Right lobe of liver (tissue), 6 donors: ENCODE data around the gene PAX2. TPM values are rescaled to one million over a fixed set of nuclear protein-coding genes. Genes with fewer than 3 reads are reported as not detected.

ENCODE experiments used
- ATAC-seq, 4 donors: fragments of 200-7000 bp; cut with Tn5 transposase; one replicate each; pipeline ENCODE4 v1.9.1; 2020; ENCODE audit warnings: mild to moderate bottlenecking in 4 of 4, moderate library complexity in 4 of 4
- DNase-seq, 3 donors: peaks; one replicate each; pipeline ENCODE4 v3.0.0-alpha.2; 2020
- H3K27ac ChIP-seq, 3 donors: fragments of 200-600 bp; one replicate each; pipeline ENCODE4 v1.8.0; 2022
- H3K27me3 ChIP-seq, 2 donors: fragments of 200-600 bp; one replicate each; pipeline ENCODE4 v1.8.0; 2022
- H3K36me3 ChIP-seq, 4 donors: fragments of 200-600 bp; sonication (generic) in 1 of 4; one replicate each; pipeline versions ENCODE4 v1.5.1 to v1.8.0; 2017 to 2022; ENCODE audit warnings: control low read depth in 1 of 4
- H3K4me1 ChIP-seq, 4 donors: fragments of 200-600 bp; sonication (generic) in 1 of 4; one replicate each; pipeline versions ENCODE4 v1.5.1 to v1.8.0; 2017 to 2022; ENCODE audit warnings: control low read depth in 1 of 4
- H3K4me3 ChIP-seq, 3 donors: fragments of 200-600 bp; one replicate each; pipeline ENCODE4 v1.8.0; 2022
- H3K9me3 ChIP-seq, 4 donors: fragments of 200-600 bp; sonication (generic) in 1 of 4; one replicate each; pipeline versions ENCODE4 v1.5.1 to v1.8.0; 2017 to 2022; ENCODE audit warnings: control low read depth in 1 of 4
- CTCF ChIP-seq, 4 donors: fragments of 200-600 bp in 3 of 4; fragments of 450-650 bp in 1 of 4; IDR thresholded peaks; one replicate each; pipeline versions ENCODE4 v1.5.1 to v1.8.0; 2016 to 2022; ENCODE audit warnings: antibody characterized with exemption in 4 of 4, mild to moderate bottlenecking in 2 of 4
- POLR2A ChIP-seq: fragments of 450-650 bp; IDR thresholded peaks from one replicate; pipeline ENCODE4 v1.6.1; 2017; ENCODE audit warnings: antibody characterized with exemption, mild to moderate bottlenecking
- WGBS: methylation state at CpG from one replicate; pipeline ENCODE4 v1.1.6; 2018; ENCODE audit warnings: low coverage, low lambda C conversion rate; ENCODE audit not compliant: insufficient coverage; ENCODE audit errors: missing lambda C conversion rate; 5-methylcytosine and 5-hydroxymethylcytosine counted together
- intact Hi-C, 2 donors: fragments of 100-400 bp; cut with DNase I; formaldehyde crosslinking; loops; one replicate each; pipeline versions ENCODE4 v1.11.2 to v1.14.1; 2022
- total RNA-seq, 6 experiments: library from RNA; depleted of rRNA in 2 of 6; stranded (reverse); fragments of >200 nt in 2 of 6; fragmentation: NEBNext Ultra II Directional in 3 of 6; extraction: Animal tissue kit (Norgen Biotek cat#: 25700) in 3 of 6; gene quantifications; one replicate each; pipeline versions ENCODE4 v1.1.0 to v1.2.4, GENCODE V29; 2016 to 2023
- donor health status: DM: no; HTN: yes; CAD: no.
- donor health status: DM: no; HTN: no; CAD: no.
- donor health status: DM: no; HTN: no; CAD: no.
- donor health status: DM: no; HTN: yes; CAD: no.
- donor health status: DM: no; HTN: yes; CAD: no.

Gene PAX2
- total RNA-seq, 6 experiments from 2014 or later: 0.24 TPM; not detected in 5

GRCh38 chr10:100872034-100872791, 126.8 kb downstream of the PAX2 start:
- intact Hi-C loops: loop anchor here in 1 of 2 donors (10.0 kb wide), 3 partner anchors 207 to 547 kb away; no protein-coding TSS in a partner anchor
- H3K27me3 ChIP-seq: no peaks in the 10 kb centered on the region

DNA sequence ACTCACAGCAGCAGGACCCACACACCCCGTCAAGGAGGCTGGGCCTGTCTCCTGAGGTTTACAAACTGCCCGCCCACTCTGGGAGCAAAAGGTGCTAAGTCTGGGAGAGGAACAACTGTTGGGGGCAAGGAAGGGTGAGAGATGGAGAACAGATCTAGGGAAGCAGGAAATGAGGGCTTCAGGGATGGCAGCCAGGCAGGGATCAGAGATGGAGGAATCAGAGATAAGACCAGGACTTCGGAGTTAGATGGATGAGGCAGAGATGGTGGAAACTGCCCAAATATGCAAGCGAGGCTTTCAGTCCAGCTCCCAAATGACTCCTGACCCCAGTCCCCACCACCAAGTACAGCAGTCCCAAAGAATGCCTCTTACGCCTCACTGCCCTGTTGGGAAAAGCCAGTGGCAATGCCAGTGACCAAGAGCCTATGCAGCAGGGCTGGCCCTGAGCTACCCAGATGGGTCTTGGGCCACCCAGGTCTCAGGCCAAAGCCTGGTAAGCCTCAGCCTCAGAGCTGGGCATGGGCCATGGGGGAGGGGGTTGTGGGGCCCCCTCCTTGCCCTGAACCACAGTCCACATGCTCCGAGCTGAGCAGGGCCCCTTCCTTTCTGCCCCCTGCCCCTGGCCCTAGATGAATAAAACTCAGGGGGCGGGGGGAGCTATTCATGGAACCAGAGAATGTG, 127.9 kb downstream of the PAX2 start:
- intact Hi-C loops: loop anchor here in 1 of 2 donors (10.0 kb wide), 3 partner anchors 208 to 548 kb away; no protein-coding TSS in a partner anchor
- Histone ChIP-seq H3K4me1 (peaks cover 0 to 23% (median 6%) of the 10 kb centered on the region in 4 donors), H3K27me3 (no peaks in the 10 kb centered on the region), H3K4me3 (no peak overlapping the region), H3K9me3 (no peaks in the 10 kb centered on the region), H3K27ac (no peak overlapping the region), H3K36me3 (no peaks in the 10 kb centered on the region)
- 62% methylated on average over 4 of the region's 7 CpGs for WGBS
- ATAC-seq (no peak), DNase-seq (no peak)
- TF ChIP-seq CTCF (IDR thresholded peaks at IDR 0.05): no peak
- TF ChIP-seq POLR2A: no peak

More at GRCh38 chr10:100872034-100872791, 126.8 kb downstream of the PAX2 start:
- H3K9me3 ChIP-seq: no peaks in the 10 kb centered on the region
- no peak overlapping the region for H3K27ac ChIP-seq
- TF ChIP-seq CTCF (IDR thresholded peaks at IDR 0.05) (peak; percentile 35 to 55 (median 41)), POLR2A (no peak)
- DNase-seq: no peak
- H3K36me3 ChIP-seq: no peaks in the 10 kb centered on the region
- peak; percentile 30 to 63 (median 50) for ATAC-seq
- 39% methylated on average over 8 of the region's 11 CpGs for WGBS
- peaks cover 0 to 22% (median 6%) of the 10 kb centered on the region in 4 donors for H3K4me1 ChIP-seq
- H3K4me3 ChIP-seq: no peak overlapping the region

DNA sequence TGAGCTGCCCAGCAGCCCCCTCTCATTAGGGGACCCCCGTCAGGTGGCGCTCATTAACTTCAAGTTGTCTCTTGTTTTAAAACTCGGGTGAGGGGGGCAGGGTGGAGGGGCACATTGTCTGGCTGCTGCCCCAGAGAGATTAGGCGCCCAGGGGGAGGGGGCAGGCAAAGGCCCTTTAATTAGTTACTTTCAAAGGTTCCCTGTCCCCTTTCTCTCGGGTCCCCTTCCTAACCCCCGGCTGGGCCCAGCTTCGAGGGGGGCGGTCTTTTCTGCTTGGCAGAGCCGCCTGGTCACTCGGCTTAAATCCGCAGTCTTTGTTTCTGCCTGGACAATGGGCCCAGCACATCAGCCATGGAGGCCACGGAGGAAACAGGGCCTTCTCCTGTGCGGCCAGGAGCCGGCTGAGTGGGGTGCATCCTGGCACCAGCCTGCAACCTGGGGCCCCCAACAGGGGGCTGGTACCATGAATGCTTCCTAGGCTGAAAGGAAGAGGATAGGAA, 128.5 kb downstream of the PAX2 start:
- H3K4me3 ChIP-seq: no peak overlapping the region
- DNase-seq (no peak), ATAC-seq (no peak)
- H3K27me3 ChIP-seq: no peaks in the 10 kb centered on the region
- H3K9me3 ChIP-seq: no peaks in the 10 kb centered on the region
- WGBS: 57% methylated on average over 8 of the region's 14 CpGs
- H3K36me3 ChIP-seq: no peaks in the 10 kb centered on the region
- H3K27ac ChIP-seq: no peak overlapping the region
- TF ChIP-seq CTCF (IDR thresholded peaks at IDR 0.05) (no peak), POLR2A (no peak)
- H3K4me1 ChIP-seq: peaks cover 0 to 23% (median 6%) of the 10 kb centered on the region in 4 donors
- intact Hi-C loops: loop anchor here in 1 of 2 donors (10.0 kb wide), 3 partner anchors 209 to 549 kb away; no protein-coding TSS in a partner anchor

DNA sequence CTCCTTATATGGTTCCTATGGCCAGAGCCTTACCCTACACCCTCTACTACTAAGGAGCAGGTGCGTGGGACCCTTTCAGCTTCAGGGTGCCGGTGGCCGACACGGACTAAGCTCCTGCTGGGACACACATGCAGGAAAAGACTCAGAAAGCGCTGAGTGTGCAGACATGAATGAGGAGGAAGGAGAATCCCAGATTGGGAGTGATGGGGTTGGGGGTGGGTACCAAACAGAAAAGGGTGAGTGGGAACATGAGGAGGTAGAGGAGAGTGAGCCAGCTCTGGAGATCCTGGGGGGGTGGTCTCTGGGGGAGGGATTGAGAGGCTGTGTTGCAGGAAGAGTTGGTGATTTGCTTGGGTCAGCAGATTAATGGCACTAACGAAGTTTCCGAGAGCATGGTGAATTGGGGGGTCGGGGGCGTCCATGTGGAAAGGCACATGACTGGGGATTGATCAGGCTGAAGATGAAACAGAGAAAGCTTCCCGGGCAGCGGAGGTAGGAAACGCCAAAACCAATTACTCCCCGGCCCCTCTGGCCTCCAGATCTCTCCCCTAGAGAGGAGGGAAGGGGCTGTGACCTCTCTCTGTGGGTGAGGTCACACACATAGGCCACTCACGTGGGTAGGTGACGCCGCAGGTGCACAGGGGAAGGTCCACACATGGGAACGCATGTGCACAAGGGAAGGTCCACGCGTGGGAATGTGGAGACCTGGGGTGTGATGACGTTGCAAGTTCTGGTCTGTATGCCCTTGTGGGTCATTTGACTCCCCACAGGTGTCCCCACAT, 129.5 kb downstream of the PAX2 start:
- Histone ChIP-seq H3K4me1 (peaks cover 0 to 23% (median 6%) of the 10 kb centered on the region in 4 donors), H3K9me3 (no peaks in the 10 kb centered on the region), H3K27me3 (no peaks in the 10 kb centered on the region), H3K4me3 (no peak overlapping the region), H3K27ac (no peak overlapping the region), H3K36me3 (no peaks in the 10 kb centered on the region)
- ATAC-seq (no peak), DNase-seq (no peak)
- intact Hi-C loops: loop anchor here in 1 of 2 donors (10.0 kb wide), 3 partner anchors 210 to 550 kb away; no protein-coding TSS in a partner anchor
- TF ChIP-seq POLR2A: no peak
- TF ChIP-seq CTCF (IDR thresholded peaks at IDR 0.05): no peak
- 65% methylated on average over 10 of the region's 20 CpGs for WGBS
